SU-DHL-6 (cell line): Measurements from ENCODE around the gene KIAA1191.

ENCODE experiments used
- EZH2phosphoT487 ChIP-seq: fragments of 200-600 bp; sonication (generic), shearing (Covaris generic); conservative IDR thresholded peaks from 2 replicates; pipeline ENCODE4 v1.6.1; 2018; ENCODE audit warnings: mild to moderate bottlenecking, antibody characterized with exemption, low read length, moderate library complexity, mixed read lengths
- TF ChIP-seq, protein P1 (sequence below): fragments of 200-600 bp; sonication (generic); IDR thresholded peaks from one replicate; pipeline ENCODE4 v1.5.1; 2017; ENCODE audit warnings: antibody characterized with exemption, mild to moderate bottlenecking, low read length, moderate library complexity; ENCODE audit not compliant: insufficient read depth, poor library complexity, severe bottlenecking

DNA sequence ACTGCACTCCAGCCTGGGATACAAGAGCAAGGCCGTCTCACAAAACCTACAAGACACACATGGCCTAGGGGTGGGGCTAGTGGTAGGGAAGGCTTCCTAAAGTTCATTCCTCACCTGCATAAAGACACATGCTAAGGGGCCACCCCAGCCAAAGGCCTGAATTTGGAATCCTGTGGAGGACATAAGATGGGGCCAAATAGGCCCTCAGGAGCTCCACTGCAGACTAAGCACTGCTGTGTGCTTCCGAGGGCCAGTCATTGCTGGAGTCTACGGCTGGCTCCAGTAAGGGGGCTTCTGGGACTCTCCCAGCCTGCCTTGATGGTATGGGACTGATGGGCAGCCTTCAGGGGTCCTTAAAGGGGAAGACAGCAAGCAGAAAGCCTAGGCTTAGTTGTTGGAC lies 21.2 kb upstream of the KIAA1191 start:
- TF ChIP-seq, protein P1, sequence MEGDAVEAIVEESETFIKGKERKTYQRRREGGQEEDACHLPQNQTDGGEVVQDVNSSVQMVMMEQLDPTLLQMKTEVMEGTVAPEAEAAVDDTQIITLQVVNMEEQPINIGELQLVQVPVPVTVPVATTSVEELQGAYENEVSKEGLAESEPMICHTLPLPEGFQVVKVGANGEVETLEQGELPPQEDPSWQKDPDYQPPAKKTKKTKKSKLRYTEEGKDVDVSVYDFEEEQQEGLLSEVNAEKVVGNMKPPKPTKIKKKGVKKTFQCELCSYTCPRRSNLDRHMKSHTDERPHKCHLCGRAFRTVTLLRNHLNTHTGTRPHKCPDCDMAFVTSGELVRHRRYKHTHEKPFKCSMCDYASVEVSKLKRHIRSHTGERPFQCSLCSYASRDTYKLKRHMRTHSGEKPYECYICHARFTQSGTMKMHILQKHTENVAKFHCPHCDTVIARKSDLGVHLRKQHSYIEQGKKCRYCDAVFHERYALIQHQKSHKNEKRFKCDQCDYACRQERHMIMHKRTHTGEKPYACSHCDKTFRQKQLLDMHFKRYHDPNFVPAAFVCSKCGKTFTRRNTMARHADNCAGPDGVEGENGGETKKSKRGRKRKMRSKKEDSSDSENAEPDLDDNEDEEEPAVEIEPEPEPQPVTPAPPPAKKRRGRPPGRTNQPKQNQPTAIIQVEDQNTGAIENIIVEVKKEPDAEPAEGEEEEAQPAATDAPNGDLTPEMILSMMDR, result no peak
- no peak for TF ChIP-seq EZH2phosphoT487
